ENCODE results near the gene GTF3C6.
"Not testable (repeated sequence)": the region's sequence is repeated elsewhere in the genome, so short reads cannot be mapped to it uniquely, and the experiment has no call there.

DNA sequence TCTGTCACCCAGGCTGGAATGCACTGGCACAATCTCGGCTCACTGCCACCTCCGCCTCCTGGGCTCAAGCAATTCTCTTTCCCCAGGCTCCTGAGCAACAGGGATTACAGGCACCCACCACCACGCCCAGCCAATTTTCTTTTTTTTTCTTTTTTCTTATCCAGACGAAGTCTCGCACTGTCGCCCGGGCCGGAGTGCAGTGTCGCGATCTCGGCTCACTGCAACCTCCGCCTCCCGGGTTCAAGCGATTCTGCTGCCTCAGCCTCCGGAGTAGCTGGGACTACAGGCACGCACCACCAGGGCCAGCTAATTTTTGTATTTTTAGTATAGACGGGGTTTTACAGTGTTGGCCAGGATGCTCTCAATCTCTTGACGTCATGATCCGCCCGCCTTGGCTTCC is 4.1 kb downstream of the GTF3C6 start:
- TF ChIP-seq POLR2A (IDR thresholded peaks at IDR 0.05), result not testable (repeated sequence)
- TF ChIP-seq, protein P1, sequence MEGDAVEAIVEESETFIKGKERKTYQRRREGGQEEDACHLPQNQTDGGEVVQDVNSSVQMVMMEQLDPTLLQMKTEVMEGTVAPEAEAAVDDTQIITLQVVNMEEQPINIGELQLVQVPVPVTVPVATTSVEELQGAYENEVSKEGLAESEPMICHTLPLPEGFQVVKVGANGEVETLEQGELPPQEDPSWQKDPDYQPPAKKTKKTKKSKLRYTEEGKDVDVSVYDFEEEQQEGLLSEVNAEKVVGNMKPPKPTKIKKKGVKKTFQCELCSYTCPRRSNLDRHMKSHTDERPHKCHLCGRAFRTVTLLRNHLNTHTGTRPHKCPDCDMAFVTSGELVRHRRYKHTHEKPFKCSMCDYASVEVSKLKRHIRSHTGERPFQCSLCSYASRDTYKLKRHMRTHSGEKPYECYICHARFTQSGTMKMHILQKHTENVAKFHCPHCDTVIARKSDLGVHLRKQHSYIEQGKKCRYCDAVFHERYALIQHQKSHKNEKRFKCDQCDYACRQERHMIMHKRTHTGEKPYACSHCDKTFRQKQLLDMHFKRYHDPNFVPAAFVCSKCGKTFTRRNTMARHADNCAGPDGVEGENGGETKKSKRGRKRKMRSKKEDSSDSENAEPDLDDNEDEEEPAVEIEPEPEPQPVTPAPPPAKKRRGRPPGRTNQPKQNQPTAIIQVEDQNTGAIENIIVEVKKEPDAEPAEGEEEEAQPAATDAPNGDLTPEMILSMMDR (IDR thresholded peaks at IDR 0.05), result not testable (repeated sequence)

Measured in thyroid gland (tissue), 4 donors.